ENCODE data around the gene FOXQ1. TPM values are rescaled to one million over a fixed set of nuclear protein-coding genes. Genes with fewer than 3 reads are reported as not detected.

FOXQ1 gene
- total and polyA plus RNA-seq, 2 of the 13 experiments (the other 11 are each of a cell fraction or from before 2014, with no cell fraction given) = 35.2 to 39.8 TPM

DNA sequence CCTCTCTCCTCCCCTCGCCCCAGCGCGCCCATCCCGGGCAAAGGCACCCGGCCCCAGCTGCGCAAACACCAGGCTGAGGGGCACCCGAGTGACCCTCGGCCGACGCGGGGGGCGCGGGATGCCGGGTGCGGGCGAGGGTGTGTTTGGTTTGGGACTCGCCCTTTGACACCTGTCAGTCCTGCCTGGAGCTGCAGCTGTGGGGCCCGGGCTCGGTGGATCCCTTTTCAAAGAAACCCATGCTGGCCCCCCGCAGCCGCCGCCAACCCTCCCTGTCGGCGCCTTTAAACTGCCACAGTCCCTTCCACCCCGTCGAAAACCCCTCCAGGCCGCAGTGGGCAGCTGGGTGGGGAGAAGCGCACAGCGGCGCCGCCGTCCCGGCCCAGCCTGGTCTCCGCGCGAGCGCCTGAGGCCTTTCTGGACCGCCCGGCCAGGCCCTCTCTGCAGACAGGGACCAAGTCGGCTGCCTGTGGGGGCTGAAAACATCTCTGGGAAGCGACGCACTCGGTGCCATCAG is 5.5 kb downstream of the FOXQ1 start (continued):
- TF ChIP-seq, protein P1, sequence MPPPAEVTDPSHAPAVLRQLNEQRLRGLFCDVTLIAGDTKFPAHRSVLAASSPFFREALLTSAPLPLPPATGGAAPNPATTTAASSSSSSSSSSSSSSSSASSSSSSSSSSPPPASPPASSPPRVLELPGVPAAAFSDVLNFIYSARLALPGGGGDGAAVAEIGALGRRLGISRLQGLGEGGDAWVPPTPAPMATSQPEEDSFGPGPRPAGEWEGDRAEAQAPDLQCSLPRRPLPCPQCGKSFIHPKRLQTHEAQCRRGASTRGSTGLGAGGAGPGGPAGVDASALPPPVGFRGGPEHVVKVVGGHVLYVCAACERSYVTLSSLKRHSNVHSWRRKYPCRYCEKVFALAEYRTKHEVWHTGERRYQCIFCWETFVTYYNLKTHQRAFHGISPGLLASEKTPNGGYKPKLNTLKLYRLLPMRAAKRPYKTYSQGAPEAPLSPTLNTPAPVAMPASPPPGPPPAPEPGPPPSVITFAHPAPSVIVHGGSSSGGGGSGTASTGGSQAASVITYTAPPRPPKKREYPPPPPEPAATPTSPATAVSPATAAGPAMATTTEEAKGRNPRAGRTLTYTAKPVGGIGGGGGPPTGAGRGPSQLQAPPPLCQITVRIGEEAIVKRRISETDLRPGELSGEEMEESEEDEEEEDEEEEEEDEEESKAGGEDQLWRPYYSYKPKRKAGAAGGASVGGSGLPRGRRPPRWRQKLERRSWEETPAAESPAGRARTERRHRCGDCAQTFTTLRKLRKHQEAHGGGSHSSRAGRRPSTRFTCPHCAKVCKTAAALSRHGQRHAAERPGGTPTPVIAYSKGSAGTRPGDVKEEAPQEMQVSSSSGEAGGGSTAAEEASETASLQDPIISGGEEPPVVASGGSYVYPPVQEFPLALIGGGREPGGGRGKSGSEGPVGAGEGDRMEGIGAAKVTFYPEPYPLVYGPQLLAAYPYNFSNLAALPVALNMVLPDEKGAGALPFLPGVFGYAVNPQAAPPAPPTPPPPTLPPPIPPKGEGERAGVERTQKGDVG (CRISPR knock-in tag; IDR thresholded peaks at IDR 0.05; ENCODE audit: borderline replicate concordance) = peak; percentile 96; the same call in 1 of the 2 replicates
- TF ChIP-seq SNAPC5 (CRISPR knock-in tag; IDR thresholded peaks at IDR 0.05; ENCODE audit: borderline replicate concordance) (no peak), HOXA9 (CRISPR knock-in tag; IDR thresholded peaks at IDR 0.05; ENCODE audit: borderline replicate concordance) (no peak), HNF4G (IDR thresholded peaks at IDR 0.05; ENCODE audit: borderline replicate concordance, low read depth, low read length) (peak; percentile 76), HNF4G (CRISPR knock-in tag; IDR thresholded peaks at IDR 0.05; ENCODE audit: borderline replicate concordance, low read depth) (peak; percentile 53; the same call in 1 of the 2 replicates), ZNF460 (CRISPR knock-in tag; IDR thresholded peaks at IDR 0.05; ENCODE audit: borderline replicate concordance) (peak; percentile 36; the same call in 1 of the 2 replicates)
- TF ChIP-seq, protein P2, sequence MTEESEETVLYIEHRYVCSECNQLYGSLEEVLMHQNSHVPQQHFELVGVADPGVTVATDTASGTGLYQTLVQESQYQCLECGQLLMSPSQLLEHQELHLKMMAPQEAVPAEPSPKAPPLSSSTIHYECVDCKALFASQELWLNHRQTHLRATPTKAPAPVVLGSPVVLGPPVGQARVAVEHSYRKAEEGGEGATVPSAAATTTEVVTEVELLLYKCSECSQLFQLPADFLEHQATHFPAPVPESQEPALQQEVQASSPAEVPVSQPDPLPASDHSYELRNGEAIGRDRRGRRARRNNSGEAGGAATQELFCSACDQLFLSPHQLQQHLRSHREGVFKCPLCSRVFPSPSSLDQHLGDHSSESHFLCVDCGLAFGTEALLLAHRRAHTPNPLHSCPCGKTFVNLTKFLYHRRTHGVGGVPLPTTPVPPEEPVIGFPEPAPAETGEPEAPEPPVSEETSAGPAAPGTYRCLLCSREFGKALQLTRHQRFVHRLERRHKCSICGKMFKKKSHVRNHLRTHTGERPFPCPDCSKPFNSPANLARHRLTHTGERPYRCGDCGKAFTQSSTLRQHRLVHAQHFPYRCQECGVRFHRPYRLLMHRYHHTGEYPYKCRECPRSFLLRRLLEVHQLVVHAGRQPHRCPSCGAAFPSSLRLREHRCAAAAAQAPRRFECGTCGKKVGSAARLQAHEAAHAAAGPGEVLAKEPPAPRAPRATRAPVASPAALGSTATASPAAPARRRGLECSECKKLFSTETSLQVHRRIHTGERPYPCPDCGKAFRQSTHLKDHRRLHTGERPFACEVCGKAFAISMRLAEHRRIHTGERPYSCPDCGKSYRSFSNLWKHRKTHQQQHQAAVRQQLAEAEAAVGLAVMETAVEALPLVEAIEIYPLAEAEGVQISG (CRISPR knock-in tag; IDR thresholded peaks at IDR 0.05) = peak; percentile 13; the same call in 1 of the 2 replicates
